Measurements from ENCODE around the gene C2orf76. TPM values are rescaled to one million over a fixed set of nuclear protein-coding genes. Genes with fewer than 3 reads are reported as not detected.

Gene C2orf76
- total and polyA plus RNA-seq, 2 experiments from 2014 or later: 5.8 to 21.6 TPM

GRCh38 chr2:119261493-119262225 lies 105.0 kb downstream of the C2orf76 start:
- Histone ChIP-seq H3K4me1 (ENCODE audit: insufficient read depth) (peaks cover 23% of the 10 kb centered on the region), H3K27me3 (ENCODE audit: insufficient read depth) (no peaks in the 10 kb centered on the region), H3K36me3 (ENCODE audit: insufficient read depth) (no peaks in the 10 kb centered on the region; the same call in 1 of the 2 replicates), H3K4me3 (no peak overlapping the region), H3K9me2 (ENCODE audit: insufficient read depth) (no peaks in the 10 kb centered on the region), H3K27ac (ENCODE audit: low read depth) (no peak overlapping the region), H3K79me2 (replicated peaks; ENCODE audit: insufficient read depth) (no peaks in the 10 kb centered on the region), H2AFZ (no peak overlapping the region), H4K20me1 (replicated peaks; ENCODE audit: insufficient read depth) (no peaks in the 10 kb centered on the region; the same call in 1 of the 2 replicates), H3K4me2 (no peak overlapping the region), H3F3A (replicated peaks; ENCODE audit: low read depth) (0 out of 2 replicates have a peak, but pooled peaks cover under 1% of the 10 kb centered on the region)
- no peak for TF ChIP-seq CREB1 (CRISPR knock-in tag; IDR thresholded peaks at IDR 0.05; ENCODE audit: low read depth)
- no peak for TF ChIP-seq ZNF462 (CRISPR knock-in tag; IDR thresholded peaks at IDR 0.05)
- no peak for TF ChIP-seq ZNF331 (CRISPR knock-in tag; IDR thresholded peaks at IDR 0.05; ENCODE audit: low read depth)
- no peak for TF ChIP-seq POLR2AphosphoS5 (IDR thresholded peaks at IDR 0.05; ENCODE audit: low read depth)
- no peak for TF ChIP-seq REST (IDR thresholded peaks at IDR 0.05; ENCODE audit: unreplicated experiment)
- TF ChIP-seq NANOG (IDR thresholded peaks at IDR 0.05; ENCODE audit: borderline replicate concordance): no peak
- TF ChIP-seq ZNF114 (CRISPR knock-in tag; IDR thresholded peaks at IDR 0.05): no peak
- no peak for TF ChIP-seq CTCF (conservative IDR thresholded peaks at IDR 0.05; ENCODE audit: low read depth in 2 of 2)
- no peak for TF ChIP-seq JUNB (IDR thresholded peaks at IDR 0.05; ENCODE audit: unreplicated experiment)
- TF ChIP-seq STAT1 (IDR thresholded peaks at IDR 0.05; ENCODE audit: unreplicated experiment): no peak
- TF ChIP-seq EZH2phosphoT487 (IDR thresholded peaks at IDR 0.05; ENCODE audit: unreplicated experiment): no peak
- TF ChIP-seq ETS1 (IDR thresholded peaks at IDR 0.05): no peak
- TF ChIP-seq EZH2 (IDR thresholded peaks at IDR 0.05; ENCODE audit: low read depth, unreplicated experiment): no peak
- Mint-ChIP-seq H3K27me3 (ENCODE audit: insufficient read depth, low read depth, poor library complexity) (peaks cover 3% of the 10 kb centered on the region), H3K27ac (no peak overlapping the region), H3K4me3 (no peak overlapping the region), H3K4me1 (peaks cover 40% of the 10 kb centered on the region), H3K9me3 (no peaks in the 10 kb centered on the region), H3K36me3 (ENCODE audit: low read depth) (peaks cover 18% of the 10 kb centered on the region)
- DNase-seq (ENCODE audit: low spot score): no peak
- no peak for ATAC-seq

Measured in GM23338 (cell line).